HEK293 (cell line): ENCODE measurements around the gene RETREG2.

Source experiments
- CTCF ChIA-PET: fragments of 350-600 bp; formaldehyde crosslinking; extraction: SDS; loops from one replicate; lab custom pipeline; 2021; ENCODE audit warnings: antibody characterized with exemption; lab: Yijun Ruan, JAX
- POLR2A ChIA-PET: fragments of 300-600 bp; formaldehyde crosslinking; extraction: SDS; loops from one replicate; lab custom pipeline; 2020; ENCODE audit warnings: antibody characterized with exemption, inconsistent platforms; lab: Yijun Ruan, JAX
- H3K27ac ChIP-seq: fragments of 200-500 bp; sonication (Bioruptor generic); 2 replicates; pipeline ENCODE4 v1.5.1; 2014; ENCODE audit warnings: low read depth, low read length, control low read depth, inconsistent platforms; ENCODE audit errors: extremely low read depth
- H3K36me3 ChIP-seq, 2 experiments: fragments of 200-500 bp in 1 of 2; sonication (Bioruptor generic) in 1 of 2; 1 replicate in 1 of 2; 2 replicates in 1 of 2; pipeline ENCODE4 v1.5.1; 2014 to 2017; ENCODE audit warnings: inconsistent platforms in 2 of 2, low read length in 2 of 2; ENCODE audit not compliant: control insufficient read depth in 2 of 2, insufficient read depth in 1 of 2
- H3K4me1 ChIP-seq: fragments of 200-500 bp; sonication (Bioruptor generic); 2 replicates; pipeline ENCODE4 v1.5.1; 2014; ENCODE audit warnings: mild to moderate bottlenecking, low read length, inconsistent platforms; ENCODE audit not compliant: control insufficient read depth, insufficient read depth
- H3K4me3 ChIP-seq: 2 replicates; pipeline ENCODE4 v1.5.1; 2011; ENCODE audit warnings: low read depth, mild to moderate bottlenecking, control low read depth, low read length, moderate library complexity
- H3K9me3 ChIP-seq: fragments of 200-500 bp; sonication (Bioruptor generic); 2 replicates; pipeline ENCODE4 v1.5.1; 2014; ENCODE audit warnings: low read depth, low read length, inconsistent platforms; ENCODE audit not compliant: control insufficient read depth, insufficient read depth
- EGR2 ChIP-seq: fragments of 450-650 bp; formaldehyde crosslinking; IDR thresholded peaks from 2 replicates; pipeline ENCODE4 v1.5.1; 2016; ENCODE audit warnings: low read depth, missing biosample characterization, missing genetic modification characterization
- GLIS1 ChIP-seq: fragments of 450-650 bp; formaldehyde crosslinking; IDR thresholded peaks from 2 replicates; pipeline ENCODE4 v1.5.1; 2016; ENCODE audit warnings: missing biosample characterization, missing genetic modification characterization
- HOXA7 ChIP-seq: sonication (generic); formaldehyde crosslinking; IDR thresholded peaks from 2 replicates; pipeline ENCODE4 v1.8.1; 2022; ENCODE audit warnings: missing genetic modification reagents, borderline replicate concordance
- IKZF3 ChIP-seq: fragments of 450-650 bp; IDR thresholded peaks from 2 replicates; pipeline ENCODE4 v1.5.0; 2018; ENCODE audit warnings: missing biosample characterization, mild to moderate bottlenecking, missing genetic modification characterization, moderate library complexity
- KLF1 ChIP-seq: fragments of 450-650 bp; formaldehyde crosslinking; IDR thresholded peaks from 2 replicates; pipeline ENCODE4 v1.5.1; 2016; ENCODE audit warnings: missing biosample characterization, missing genetic modification characterization
- REPIN1 ChIP-seq: fragments of 450-650 bp; formaldehyde crosslinking; IDR thresholded peaks from 2 replicates; pipeline ENCODE4 v1.5.1; 2017; ENCODE audit warnings: missing biosample characterization, missing genetic modification characterization, low read depth
- SETDB1 ChIP-seq: IDR thresholded peaks from one replicate; pipeline ENCODE4 v1.6.1; 2017; ENCODE audit warnings: mild to moderate bottlenecking, low read length, moderate library complexity, mixed read lengths; ENCODE audit not compliant: insufficient read length
- ZBTB1 ChIP-seq: fragments of 450-650 bp; formaldehyde crosslinking; IDR thresholded peaks from 2 replicates; pipeline ENCODE4 v1.5.1; 2016; ENCODE audit warnings: missing biosample characterization, missing genetic modification characterization
- ZBTB17 ChIP-seq: fragments of 450-650 bp; formaldehyde crosslinking; IDR thresholded peaks from 2 replicates; pipeline ENCODE4 v1.5.1; 2016; ENCODE audit warnings: missing biosample characterization, missing genetic modification characterization
- ZFHX2 ChIP-seq: fragments of 450-650 bp; formaldehyde crosslinking; conservative IDR thresholded peaks from 2 replicates; pipeline ENCODE4 v1.5.1; 2016; ENCODE audit warnings: missing biosample characterization, missing genetic modification characterization
- ZFP3 ChIP-seq: fragments of 450-650 bp; formaldehyde crosslinking; IDR thresholded peaks from 2 replicates; pipeline ENCODE4 v1.5.1; 2016; ENCODE audit warnings: low read depth, missing biosample characterization, missing genetic modification characterization
- ZIC2 ChIP-seq: fragments of 450-650 bp; formaldehyde crosslinking; IDR thresholded peaks from 2 replicates; pipeline ENCODE4 v1.5.1; 2016; ENCODE audit warnings: missing biosample characterization, missing genetic modification characterization
- ZNF10 ChIP-seq: fragments of 450-650 bp; formaldehyde crosslinking; IDR thresholded peaks from 2 replicates; pipeline ENCODE4 v1.5.1; 2017; ENCODE audit warnings: missing biosample characterization, missing genetic modification characterization
- ZNF133 ChIP-seq: fragments of 450-650 bp; formaldehyde crosslinking; IDR thresholded peaks from 2 replicates; pipeline ENCODE4 v1.5.1; 2016; ENCODE audit warnings: missing biosample characterization, missing genetic modification characterization
- ZNF146 ChIP-seq: fragments of 450-650 bp; formaldehyde crosslinking; IDR thresholded peaks from 2 replicates; pipeline ENCODE4 v1.5.1; 2016; ENCODE audit warnings: missing biosample characterization, missing genetic modification characterization
- ZNF169 ChIP-seq: fragments of 450-650 bp; formaldehyde crosslinking; IDR thresholded peaks from 2 replicates; pipeline ENCODE4 v1.5.1; 2016; ENCODE audit warnings: missing biosample characterization, missing genetic modification characterization
- ZNF175 ChIP-seq: fragments of 450-650 bp; formaldehyde crosslinking; IDR thresholded peaks from 2 replicates; pipeline ENCODE4 v1.5.1; 2016; ENCODE audit warnings: missing biosample characterization, missing genetic modification characterization
- ZNF214 ChIP-seq: fragments of 450-650 bp; formaldehyde crosslinking; IDR thresholded peaks from 2 replicates; pipeline ENCODE4 v1.5.1; 2017; ENCODE audit warnings: missing biosample characterization, mild to moderate bottlenecking, missing genetic modification characterization, borderline replicate concordance
- ZNF223 ChIP-seq: fragments of 450-650 bp; formaldehyde crosslinking; IDR thresholded peaks from 2 replicates; pipeline ENCODE4 v1.5.1; 2016; ENCODE audit warnings: missing biosample characterization, missing genetic modification characterization
- ZNF292 ChIP-seq: fragments of 450-650 bp; formaldehyde crosslinking; IDR thresholded peaks from 2 replicates; pipeline ENCODE4 v1.5.1; 2016; ENCODE audit warnings: low read depth, missing biosample characterization, missing genetic modification characterization, borderline replicate concordance
- ZNF302 ChIP-seq: fragments of 450-650 bp; formaldehyde crosslinking; IDR thresholded peaks from 2 replicates; pipeline ENCODE4 v1.5.1; 2016; ENCODE audit warnings: missing biosample characterization, missing genetic modification characterization, low read depth
- ZNF311 ChIP-seq: fragments of 450-650 bp; formaldehyde crosslinking; IDR thresholded peaks from 2 replicates; pipeline ENCODE4 v1.5.1; 2017; ENCODE audit warnings: missing biosample characterization, missing genetic modification characterization, borderline replicate concordance
- ZNF341 ChIP-seq: fragments of 450-650 bp; formaldehyde crosslinking; IDR thresholded peaks from 2 replicates; pipeline ENCODE4; 2016; ENCODE audit warnings: low read depth, missing biosample characterization, missing genetic modification characterization
- ZNF350 ChIP-seq: fragments of 450-650 bp; formaldehyde crosslinking; IDR thresholded peaks from 2 replicates; pipeline ENCODE4 v1.5.0; 2017; ENCODE audit warnings: missing biosample characterization, mild to moderate bottlenecking, missing genetic modification characterization
- ZNF416 ChIP-seq: fragments of 450-650 bp; formaldehyde crosslinking; IDR thresholded peaks from 2 replicates; pipeline ENCODE4 v1.5.1; 2016; ENCODE audit warnings: missing biosample characterization, missing genetic modification characterization
- ZNF449 ChIP-seq: fragments of 450-650 bp; formaldehyde crosslinking; IDR thresholded peaks from 2 replicates; pipeline ENCODE4 v1.5.1; 2017; ENCODE audit warnings: missing biosample characterization, mild to moderate bottlenecking, missing genetic modification characterization, moderate library complexity
- ZNF529 ChIP-seq: fragments of 450-650 bp; formaldehyde crosslinking; IDR thresholded peaks from 2 replicates; pipeline ENCODE4 v1.5.1; 2017; ENCODE audit warnings: missing genetic modification characterization, missing biosample characterization; ENCODE audit not compliant: insufficient replicate concordance
- ZNF530 ChIP-seq: fragments of 450-650 bp; formaldehyde crosslinking; IDR thresholded peaks from 2 replicates; pipeline ENCODE4 v1.5.1; 2016; ENCODE audit warnings: low read depth, missing biosample characterization, missing genetic modification characterization
- ZNF560 ChIP-seq: fragments of 450-650 bp; formaldehyde crosslinking; IDR thresholded peaks from 2 replicates; pipeline ENCODE4 v1.5.1; 2017; ENCODE audit warnings: missing biosample characterization, missing genetic modification characterization, borderline replicate concordance
- ZNF623 ChIP-seq: fragments of 450-650 bp; formaldehyde crosslinking; IDR thresholded peaks from 2 replicates; pipeline ENCODE4 v1.5.1; 2016; ENCODE audit warnings: missing biosample characterization, missing genetic modification characterization
- ZNF658 ChIP-seq: fragments of 450-650 bp; formaldehyde crosslinking; IDR thresholded peaks from 2 replicates; pipeline ENCODE4; 2016; ENCODE audit warnings: missing biosample characterization, missing genetic modification characterization
- ZNF776 ChIP-seq: fragments of 450-650 bp; formaldehyde crosslinking; IDR thresholded peaks from 2 replicates; pipeline ENCODE4 v1.5.0; 2017; ENCODE audit warnings: missing biosample characterization, missing genetic modification characterization, borderline replicate concordance
- ZNF777 ChIP-seq: fragments of 450-650 bp; formaldehyde crosslinking; IDR thresholded peaks from 2 replicates; pipeline ENCODE4 v1.5.1; 2017; ENCODE audit warnings: missing biosample characterization, missing genetic modification characterization, borderline replicate concordance
- ZNF792 ChIP-seq: fragments of 450-650 bp; formaldehyde crosslinking; IDR thresholded peaks from 2 replicates; pipeline ENCODE4 v1.5.1; 2016; ENCODE audit warnings: missing biosample characterization, missing genetic modification characterization
- ZNF843 ChIP-seq: fragments of 450-650 bp; formaldehyde crosslinking; IDR thresholded peaks from 2 replicates; pipeline ENCODE4 v1.5.1; 2016; ENCODE audit warnings: missing biosample characterization, missing genetic modification characterization
- ZSCAN23 ChIP-seq: fragments of 450-650 bp; formaldehyde crosslinking; IDR thresholded peaks from 2 replicates; pipeline ENCODE4 v1.5.1; 2016; ENCODE audit warnings: missing biosample characterization, missing genetic modification characterization
- ZSCAN30 ChIP-seq: fragments of 450-650 bp; IDR thresholded peaks from 2 replicates; pipeline ENCODE4 v1.5.1; 2018; ENCODE audit warnings: missing biosample characterization, mild to moderate bottlenecking, missing genetic modification characterization, moderate library complexity
- ZSCAN5A ChIP-seq: fragments of 450-650 bp; formaldehyde crosslinking; IDR thresholded peaks from 2 replicates; pipeline ENCODE4 v1.5.1; 2016; ENCODE audit warnings: missing biosample characterization, missing genetic modification characterization

The RETREG2 gene

GRCh38 chr2:219218732-219219701 lies 40.9 kb downstream of the RETREG2 start, which contains the start of gene ABCB6:
TSS of gene ABCB6 (minus strand) at chr2:219218958. CDS start at chr2:219218673, 285 bp downstream.
- Histone ChIP-seq H3K36me3 (peaks cover 3 to 76% of the 10 kb centered on the region in 2 experiments; a peak in 2 of 3 replicates), H3K9me3 (no peaks in the 10 kb centered on the region), H3K4me3 (peak within 1 kb of the TSS; percentile 27), H3K4me1 (no peaks in the 10 kb centered on the region), H3K27ac (peak within 1 kb of the TSS; percentile 80)
- POLR2A ChIA-PET = interaction anchor here (0.6 to 6.2 kb wide), 11 partner anchors 8 to 60 kb away, joined by 3 to 42 read pairs (median 7); partner anchors contain the start of genes ANKZF1, ATG9A, CNPPD1 and DNAJB2
- CTCF ChIA-PET = interaction anchor here (0.6 to 2.6 kb wide), 5 partner anchors 13 to 80 kb away, joined by 3 to 9 read pairs (median 3); no protein-coding TSS in a partner anchor
- no peak for TF ChIP-seq ZNF658
- TF ChIP-seq ZNF146 (tag by site-specific recombination) = no peak
- no peak for TF ChIP-seq ZNF416
- TF ChIP-seq ZSCAN30 (tag by site-specific recombination) = no peak
- no peak for TF ChIP-seq ZNF529 (tag by site-specific recombination)
- TF ChIP-seq ZNF214 (tag by site-specific recombination) = no peak
- TF ChIP-seq ZNF449 (tag by site-specific recombination) = no peak
- no peak for TF ChIP-seq REPIN1 (tag by site-specific recombination)
- no peak for TF ChIP-seq ZNF311 (tag by site-specific recombination)
- no peak for TF ChIP-seq ZBTB1 (tag by site-specific recombination)
- no peak for TF ChIP-seq ZNF10 (tag by site-specific recombination)
- no peak for TF ChIP-seq ZNF792
- TF ChIP-seq ZNF133 (tag by site-specific recombination) = no peak
- no peak for TF ChIP-seq ZNF623 (tag by site-specific recombination)
- TF ChIP-seq KLF1 (tag by site-specific recombination) = peak; percentile 31; the same call in 1 of the 2 replicates
- TF ChIP-seq ZNF843 (tag by site-specific recombination) = 0 out of 2 replicates have a peak, but pooled peaks have one; percentile 21
- peak; percentile 95 for TF ChIP-seq ZNF223 (tag by site-specific recombination)
- TF ChIP-seq ZNF175 = no peak
- TF ChIP-seq GLIS1 = no peak
- no peak for TF ChIP-seq ZNF560 (tag by site-specific recombination)
- TF ChIP-seq ZNF169 (tag by site-specific recombination) = no peak
- TF ChIP-seq ZNF302 (tag by site-specific recombination) = no peak
- TF ChIP-seq ZNF776 = no peak
- peak; percentile 53 for TF ChIP-seq ZIC2 (tag by site-specific recombination)
- TF ChIP-seq ZNF530 (tag by site-specific recombination) = no peak
- TF ChIP-seq ZNF777 (tag by site-specific recombination) = no peak
- no peak for TF ChIP-seq ZNF350 (tag by site-specific recombination)
- no peak for TF ChIP-seq HOXA7 (CRISPR knock-in tag)
- TF ChIP-seq ZSCAN5A = no peak
- no peak for TF ChIP-seq ZFP3
- TF ChIP-seq SETDB1 = no peak
- TF ChIP-seq ZNF292 (tag by site-specific recombination) = no peak
- TF ChIP-seq ZSCAN23 (tag by site-specific recombination) = no peak
- peak; percentile 75 for TF ChIP-seq ZFHX2 (tag by site-specific recombination)
- TF ChIP-seq IKZF3 (tag by site-specific recombination) = no peak
- 0 out of 2 replicates have a peak, but pooled peaks have one; percentile 21 for TF ChIP-seq EGR2 (tag by site-specific recombination)
- no peak; the same call in none of the 2 replicates for TF ChIP-seq ZNF341 (tag by site-specific recombination)
- TF ChIP-seq ZBTB17 (tag by site-specific recombination) = peak; percentile 39
